AG04450 (cell line): ENCODE data around the gene MFAP5. TPM values are rescaled to one million over a fixed set of nuclear protein-coding genes. Genes with fewer than 3 reads are reported as not detected.

Source experiments
- CTCF ChIA-PET: fragments of 300-600, 350-600 bp; formaldehyde crosslinking; extraction: SDS; loops from one replicate; lab custom pipeline; 2022; ENCODE audit warnings: antibody characterized with exemption, inconsistent platforms; lab: Charles Lee
- POLR2A ChIA-PET: fragments of 350-600 bp; formaldehyde crosslinking; extraction: SDS; loops from one replicate; lab custom pipeline; 2021; ENCODE audit warnings: antibody characterized with exemption, inconsistent platforms; lab: Yijun Ruan, JAX
- DNase-seq: peaks from one replicate; pipeline ENCODE4 v3.0.0-alpha.2; 2011; ENCODE audit warnings: low read depth, low spot score
- H3K27ac ChIP-seq: one replicate; pipeline ENCODE4 v1.5.1; 2012; ENCODE audit warnings: low read depth, low read length, control low read depth
- H3K27me3 ChIP-seq: one replicate; pipeline ENCODE4 v1.6.0; 2012; ENCODE audit warnings: low read length; ENCODE audit not compliant: control insufficient read depth, insufficient read depth
- H3K4me3 ChIP-seq: 2 replicates; pipeline ENCODE4 v1.5.1; 2011; ENCODE audit warnings: mild to moderate bottlenecking, low read depth, low read length, control low read depth
- H3K9me3 ChIP-seq: 2 replicates; pipeline ENCODE4 v1.5.1; 2012; ENCODE audit warnings: low read length; ENCODE audit not compliant: control insufficient read depth, insufficient read depth
- CTCF ChIP-seq: IDR thresholded peaks from 2 replicates; pipeline ENCODE4 v1.5.1; 2011; ENCODE audit warnings: low read depth, low read length, control low read depth, inconsistent platforms
- polyA plus RNA-seq: library from polyadenylated mRNA; depleted of rRNA; stranded (reverse); fragments of >200 nt; gene quantifications from 2 replicates; pipeline ENCODE4 v1.2.3, GENCODE V29; 2011

Gene MFAP5
- polyA plus RNA-seq, 1 experiment: 0.60 TPM

- no peak for TF ChIP-seq CTCF
- no peak for DNase-seq
- Histone ChIP-seq H3K9me3 (no peaks in the 10 kb centered on the region), H3K4me3 (no peak overlapping the region), H3K27me3 (no peaks in the 10 kb centered on the region), H3K27ac (no peak overlapping the region)
- POLR2A ChIA-PET: no interaction called here
- CTCF ChIA-PET: interaction anchor here (0.6 to 11.4 kb wide), 9 partner anchors 20 to 372 kb away, joined by 3 to 138 read pairs (median 9); no protein-coding TSS in a partner anchor
Measured at GRCh38 chr12:8677362-8677761, 14.7 kb upstream of the MFAP5 start.

- Histone ChIP-seq H3K4me3 (no peak overlapping the region), H3K9me3 (no peaks in the 10 kb centered on the region), H3K27ac (no peak overlapping the region), H3K27me3 (no peaks in the 10 kb centered on the region)
- POLR2A ChIA-PET: no interaction called here
- no peak for TF ChIP-seq CTCF
- CTCF ChIA-PET: interaction anchor here (0.6 to 11.4 kb wide), 11 partner anchors 12 to 373 kb away, joined by 3 to 138 read pairs (median 7); no protein-coding TSS in a partner anchor
- no peak for DNase-seq
Measured at GRCh38 chr12:8676651-8677050, 14.0 kb upstream of the MFAP5 start.

GRCh38 chr12:8675591-8676036, 13.0 kb upstream of the MFAP5 start:
- CTCF ChIA-PET: interaction anchor here (0.6 to 11.4 kb wide), 4 partner anchors 18 to 310 kb away, joined by 3 to 138 read pairs (median 11); no protein-coding TSS in a partner anchor
- Histone ChIP-seq H3K9me3 (no peaks in the 10 kb centered on the region), H3K4me3 (no peak overlapping the region), H3K27me3 (no peaks in the 10 kb centered on the region), H3K27ac (no peak overlapping the region)
- no peak for DNase-seq
- POLR2A ChIA-PET: no interaction called here
- no peak for TF ChIP-seq CTCF

GRCh38 chr12:8672381-8672780, 9.8 kb upstream of the MFAP5 start:
- no peaks in the 10 kb centered on the region for H3K9me3 ChIP-seq
- no peak for DNase-seq
- ChIA-PET CTCF (interaction anchor here (1.0 kb wide), 1 partner anchor 378 kb away, joined by 3 read pairs; no protein-coding TSS in a partner anchor), POLR2A (no interaction called here)
- H3K27me3 ChIP-seq: no peaks in the 10 kb centered on the region
- TF ChIP-seq CTCF: no peak
- no peak overlapping the region for H3K4me3 ChIP-seq
- no peak overlapping the region for H3K27ac ChIP-seq

GRCh38 chr12:8668441-8668840, 5.8 kb upstream of the MFAP5 start:
- H3K9me3 ChIP-seq: no peaks in the 10 kb centered on the region
- DNase-seq: no peak
- no peak overlapping the region for H3K4me3 ChIP-seq
- ChIA-PET POLR2A (no interaction called here), CTCF (interaction anchor here (1.3 to 1.5 kb wide), 2 partner anchors 13 to 223 kb away, joined by 6 to 8 read pairs; no protein-coding TSS in a partner anchor)
- H3K27ac ChIP-seq: no peak overlapping the region
- TF ChIP-seq CTCF: no peak
- H3K27me3 ChIP-seq: peaks cover 3% of the 10 kb centered on the region
